Loucy (cell line): ENCODE measurements around the gene DLK2.

Experiments
- H2AFZ ChIP-seq: fragments of 200-600 bp; sonication (generic); 2 replicates; pipeline ENCODE4 v1.6.0; 2016; ENCODE audit warnings: antibody characterized with exemption, mild to moderate bottlenecking, low read length, moderate library complexity
- H3F3A ChIP-seq: fragments of 200-600 bp; 2 replicates; pipeline ENCODE4 v1.6.0; 2016; ENCODE audit warnings: antibody characterized with exemption, low read depth, mild to moderate bottlenecking
- H3K27me3 ChIP-seq: fragments of 200-600 bp; sonication (generic); 2 replicates; pipeline ENCODE4 v1.6.1; 2014; ENCODE audit warnings: low read length, mild to moderate bottlenecking; ENCODE audit not compliant: insufficient read depth, poor library complexity, severe bottlenecking
- H3K36me3 ChIP-seq: fragments of 200-600 bp; sonication (generic); 2 replicates; pipeline ENCODE4 v1.6.1; 2016; ENCODE audit warnings: low read length; ENCODE audit not compliant: insufficient read depth
- H3K4me1 ChIP-seq: fragments of 200-600 bp; sonication (generic); 2 replicates; pipeline ENCODE4 v1.5.1; 2014; ENCODE audit warnings: low read length, mild to moderate bottlenecking; ENCODE audit not compliant: insufficient read depth, poor library complexity, severe bottlenecking
- H3K4me2 ChIP-seq: fragments of 200-600 bp; sonication (generic); 2 replicates; pipeline ENCODE4 v1.6.0; 2014; ENCODE audit warnings: antibody characterized with exemption, low read length, low read depth, mild to moderate bottlenecking; ENCODE audit not compliant: poor library complexity, severe bottlenecking
- H3K4me3 ChIP-seq: fragments of 200-600 bp; sonication (generic); 2 replicates; pipeline ENCODE4 v1.5.1; 2014; ENCODE audit warnings: low read length, mild to moderate bottlenecking, mixed read lengths; ENCODE audit not compliant: poor library complexity, severe bottlenecking
- H3K79me2 ChIP-seq: fragments of 200-600 bp; sonication (generic); 2 replicates; pipeline ENCODE4 v1.6.1; 2014; ENCODE audit warnings: low read length; ENCODE audit not compliant: insufficient read depth
- H3K9ac ChIP-seq: fragments of 200-600 bp; sonication (generic); 2 replicates; pipeline ENCODE4 v1.6.0; 2014; ENCODE audit warnings: mild to moderate bottlenecking, low read depth, low read length, moderate library complexity; ENCODE audit not compliant: poor library complexity, severe bottlenecking
- H3K9me2 ChIP-seq: fragments of 200-600 bp; sonication (generic); replicated peaks from 2 replicates; pipeline ENCODE4 v1.6.1; 2016; ENCODE audit warnings: low read depth, low read length, mixed read lengths
- H3K9me3 ChIP-seq: fragments of 200-600 bp; sonication (generic); 2 replicates; pipeline ENCODE4 v1.6.1; 2014; ENCODE audit warnings: mild to moderate bottlenecking, antibody characterized with exemption, low read length, low read depth; ENCODE audit not compliant: insufficient read depth
- H4K20me1 ChIP-seq: fragments of 200-600 bp; sonication (generic); 2 replicates; pipeline ENCODE4 v1.6.0; 2014; ENCODE audit warnings: antibody characterized with exemption, low read length, mild to moderate bottlenecking; ENCODE audit not compliant: insufficient read depth, poor library complexity, severe bottlenecking
- EZH2phosphoT487 ChIP-seq: fragments of 200-600 bp; IDR thresholded peaks from 2 replicates; pipeline ENCODE4 v1.6.1; 2018; ENCODE audit warnings: antibody characterized with exemption, mild to moderate bottlenecking, moderate library complexity, borderline replicate concordance
- TF ChIP-seq, protein P1 (sequence below): fragments of 200-600 bp; sonication (generic); conservative IDR thresholded peaks from 2 replicates; pipeline ENCODE4 v1.5.1; 2014; ENCODE audit warnings: mild to moderate bottlenecking, antibody characterized with exemption, low read length

The DLK2 gene

DNA sequence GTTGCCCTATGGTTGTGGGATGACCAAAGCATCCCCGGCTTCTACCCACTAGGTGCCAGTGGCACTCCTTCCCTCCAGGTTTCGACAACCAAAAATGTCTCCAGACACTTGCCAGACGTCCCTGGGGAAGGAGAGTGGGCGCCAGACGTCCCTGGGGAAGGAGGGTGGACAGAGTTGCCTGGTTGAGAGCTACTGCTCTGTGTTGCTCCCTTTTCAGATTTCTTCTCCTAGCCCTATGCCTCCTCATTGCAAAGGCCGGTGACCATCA, 41.7 kb upstream of the DLK2 start:
- H3K9me2 ChIP-seq: no peaks in the 10 kb centered on the region
- H4K20me1 ChIP-seq: no peaks in the 10 kb centered on the region
- peaks cover 36% of the 10 kb centered on the region; the same call in 1 of the 2 replicates for H3K36me3 ChIP-seq
- no peak overlapping the region for H3K9ac ChIP-seq
- no peaks in the 10 kb centered on the region for H3K79me2 ChIP-seq
- H3K4me2 ChIP-seq: no peak overlapping the region
- TF ChIP-seq, protein P1, sequence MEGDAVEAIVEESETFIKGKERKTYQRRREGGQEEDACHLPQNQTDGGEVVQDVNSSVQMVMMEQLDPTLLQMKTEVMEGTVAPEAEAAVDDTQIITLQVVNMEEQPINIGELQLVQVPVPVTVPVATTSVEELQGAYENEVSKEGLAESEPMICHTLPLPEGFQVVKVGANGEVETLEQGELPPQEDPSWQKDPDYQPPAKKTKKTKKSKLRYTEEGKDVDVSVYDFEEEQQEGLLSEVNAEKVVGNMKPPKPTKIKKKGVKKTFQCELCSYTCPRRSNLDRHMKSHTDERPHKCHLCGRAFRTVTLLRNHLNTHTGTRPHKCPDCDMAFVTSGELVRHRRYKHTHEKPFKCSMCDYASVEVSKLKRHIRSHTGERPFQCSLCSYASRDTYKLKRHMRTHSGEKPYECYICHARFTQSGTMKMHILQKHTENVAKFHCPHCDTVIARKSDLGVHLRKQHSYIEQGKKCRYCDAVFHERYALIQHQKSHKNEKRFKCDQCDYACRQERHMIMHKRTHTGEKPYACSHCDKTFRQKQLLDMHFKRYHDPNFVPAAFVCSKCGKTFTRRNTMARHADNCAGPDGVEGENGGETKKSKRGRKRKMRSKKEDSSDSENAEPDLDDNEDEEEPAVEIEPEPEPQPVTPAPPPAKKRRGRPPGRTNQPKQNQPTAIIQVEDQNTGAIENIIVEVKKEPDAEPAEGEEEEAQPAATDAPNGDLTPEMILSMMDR: no peak
- TF ChIP-seq EZH2phosphoT487: no peak
- H3K4me3 ChIP-seq: no peak overlapping the region
- H3K4me1 ChIP-seq: peaks cover 9% of the 10 kb centered on the region
- H3F3A ChIP-seq: no peaks in the 10 kb centered on the region
- H3K9me3 ChIP-seq: no peaks in the 10 kb centered on the region
- H2AFZ ChIP-seq: no peak overlapping the region
- H3K27me3 ChIP-seq: no peaks in the 10 kb centered on the region

DNA sequence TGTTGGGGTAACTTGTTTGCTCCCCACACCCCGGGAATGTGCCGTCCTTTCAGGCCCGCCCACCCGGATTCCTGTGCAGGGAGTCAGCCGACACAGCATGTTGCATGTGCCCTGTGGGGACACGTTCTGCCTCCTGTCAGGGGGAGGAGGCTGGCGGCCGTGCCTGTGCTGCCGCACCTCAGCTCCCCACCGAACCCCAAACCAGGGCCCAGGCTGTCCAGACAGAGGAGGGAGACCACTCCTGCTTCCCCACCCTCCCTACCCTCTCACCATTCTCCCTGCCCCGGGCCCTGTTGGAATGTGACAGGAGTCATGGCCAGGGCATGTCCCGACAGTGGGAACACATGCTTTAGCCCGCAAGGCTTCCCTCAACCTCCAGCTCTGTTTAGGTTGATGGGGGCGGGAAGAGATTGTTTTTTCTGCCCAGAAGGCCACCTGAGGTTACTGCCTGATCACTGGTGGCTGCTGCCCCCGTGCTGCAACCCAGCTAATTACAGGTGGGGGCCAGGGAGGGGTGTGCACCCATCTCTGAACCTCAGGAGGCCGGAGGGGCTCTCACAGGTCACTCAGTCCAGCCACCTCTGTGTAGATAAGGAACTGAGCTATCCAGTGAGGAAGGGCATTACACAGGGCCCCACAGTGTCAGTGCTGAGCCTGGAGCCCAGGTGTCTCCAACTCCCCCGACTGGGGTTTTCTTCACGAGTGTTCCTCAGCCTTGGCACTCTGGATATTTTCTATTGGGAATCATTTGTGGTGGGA, 41.2 kb upstream of the DLK2 start:
- no peaks in the 10 kb centered on the region for H3K9me2 ChIP-seq
- H3K27me3 ChIP-seq: no peaks in the 10 kb centered on the region
- no peak overlapping the region for H2AFZ ChIP-seq
- no peak overlapping the region for H3K4me2 ChIP-seq
- TF ChIP-seq, protein P1: peak; percentile 43
- no peak for TF ChIP-seq EZH2phosphoT487
- H4K20me1 ChIP-seq: no peaks in the 10 kb centered on the region
- H3K36me3 ChIP-seq: peaks cover 31% of the 10 kb centered on the region; the same call in 1 of the 2 replicates
- no peaks in the 10 kb centered on the region for H3K9me3 ChIP-seq
- no peak overlapping the region for H3K9ac ChIP-seq
- H3K79me2 ChIP-seq: no peaks in the 10 kb centered on the region
- H3K4me1 ChIP-seq: peaks cover 9% of the 10 kb centered on the region
- no peaks in the 10 kb centered on the region for H3F3A ChIP-seq
- no peak overlapping the region for H3K4me3 ChIP-seq

DNA sequence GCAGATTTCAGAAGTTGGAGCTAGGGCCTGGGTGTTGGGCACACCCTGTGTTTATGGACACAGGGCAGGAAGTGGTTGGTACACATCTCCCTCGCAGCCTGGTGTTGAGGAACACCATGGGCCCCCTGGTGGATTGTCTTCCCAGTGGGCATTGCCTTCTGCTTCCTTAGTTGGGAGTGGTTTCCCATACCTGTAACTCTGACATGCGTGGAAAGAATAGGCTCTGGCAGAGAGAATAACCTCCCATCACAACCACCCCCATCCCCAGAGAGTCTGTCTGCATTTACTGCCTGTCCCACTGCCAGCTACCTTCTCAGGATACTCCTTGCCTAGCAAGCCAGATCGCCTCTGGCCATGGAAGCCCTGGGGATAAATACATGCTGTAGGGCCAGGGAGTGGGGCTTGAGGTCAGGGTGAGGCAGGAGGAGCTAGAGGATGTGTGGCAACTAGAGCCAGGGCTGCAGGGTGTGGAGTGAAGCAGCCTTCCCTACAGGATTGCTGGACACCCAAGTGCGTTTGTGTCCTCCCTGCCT, 40.1 kb upstream of the DLK2 start:
- Histone ChIP-seq H3K9ac (no peak overlapping the region), H3K36me3 (peaks cover 20% of the 10 kb centered on the region; the same call in 1 of the 2 replicates), H3F3A (no peaks in the 10 kb centered on the region), H2AFZ (no peak overlapping the region), H3K79me2 (no peaks in the 10 kb centered on the region), H3K4me1 (peaks cover 9% of the 10 kb centered on the region), H3K27me3 (no peaks in the 10 kb centered on the region), H3K9me3 (no peaks in the 10 kb centered on the region), H3K4me3 (no peak overlapping the region), H3K9me2 (no peaks in the 10 kb centered on the region), H3K4me2 (no peak overlapping the region), H4K20me1 (no peaks in the 10 kb centered on the region)
- TF ChIP-seq EZH2phosphoT487: no peak
- TF ChIP-seq, protein P1: peak; percentile 39
